ENCODE measurements around the gene CYCS. TPM values are rescaled to one million over a fixed set of nuclear protein-coding genes. Genes with fewer than 3 reads are reported as not detected.

Gene CYCS
- total RNA-seq (78.7 and 91.3 TPM in 2 replicates), polyA plus RNA-seq (129 and 155 TPM in 2 replicates)

DNA sequence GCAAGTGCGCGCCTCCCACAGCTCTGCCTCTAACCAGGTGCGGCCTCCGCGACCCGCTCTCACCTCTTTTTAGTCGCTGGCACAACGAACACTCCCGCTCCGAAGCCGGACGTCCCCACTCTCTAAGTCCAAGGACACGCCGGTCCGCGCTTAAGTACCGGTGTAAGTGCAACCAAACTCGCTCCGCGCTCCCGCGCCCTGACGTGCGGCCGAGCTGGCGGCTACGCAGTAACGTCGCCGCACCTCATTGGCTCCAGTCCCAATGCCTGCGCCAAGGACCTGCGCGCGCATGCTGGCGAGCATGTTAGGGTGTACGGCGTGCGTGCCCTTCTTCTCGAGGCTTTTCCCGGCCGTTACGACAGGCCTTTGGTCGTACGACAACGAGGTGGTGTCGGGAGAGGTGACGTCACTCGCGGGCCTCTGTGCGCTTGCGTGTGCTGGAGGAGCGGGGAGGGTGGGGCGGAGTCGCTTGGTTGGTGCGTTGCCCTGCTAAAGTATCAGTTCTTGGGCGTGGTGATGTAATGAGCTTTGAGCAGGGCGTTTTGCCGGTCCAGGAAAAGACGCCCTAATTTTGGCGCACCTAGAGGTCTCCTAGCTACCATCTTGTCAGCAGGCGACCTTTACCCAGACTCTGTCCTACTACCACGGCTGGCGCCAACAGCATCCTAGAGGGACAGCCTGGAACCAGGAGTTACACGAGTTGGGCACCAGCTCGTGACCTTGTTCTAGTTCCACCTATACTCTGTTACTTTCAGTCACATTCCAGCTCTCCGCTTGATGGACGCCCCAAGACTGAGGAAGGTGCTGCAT, at the start of gene CYCS:
TSS of gene CYCS (minus strand) at position 124 of the 810 bp plus-strand sequence. CDS start 1,141 bp downstream, outside the sequence.
- peak; percentile 100 for DNase-seq (ENCODE audit: low spot score)
- TF ChIP-seq EZH2phosphoT487 (IDR thresholded peaks at IDR 0.05; ENCODE audit: low read depth, severe bottlenecking, unreplicated experiment) (no peak), EZH2 (IDR thresholded peaks at IDR 0.05; ENCODE audit: borderline replicate concordance) (no peak)
- TF ChIP-seq, protein P1, sequence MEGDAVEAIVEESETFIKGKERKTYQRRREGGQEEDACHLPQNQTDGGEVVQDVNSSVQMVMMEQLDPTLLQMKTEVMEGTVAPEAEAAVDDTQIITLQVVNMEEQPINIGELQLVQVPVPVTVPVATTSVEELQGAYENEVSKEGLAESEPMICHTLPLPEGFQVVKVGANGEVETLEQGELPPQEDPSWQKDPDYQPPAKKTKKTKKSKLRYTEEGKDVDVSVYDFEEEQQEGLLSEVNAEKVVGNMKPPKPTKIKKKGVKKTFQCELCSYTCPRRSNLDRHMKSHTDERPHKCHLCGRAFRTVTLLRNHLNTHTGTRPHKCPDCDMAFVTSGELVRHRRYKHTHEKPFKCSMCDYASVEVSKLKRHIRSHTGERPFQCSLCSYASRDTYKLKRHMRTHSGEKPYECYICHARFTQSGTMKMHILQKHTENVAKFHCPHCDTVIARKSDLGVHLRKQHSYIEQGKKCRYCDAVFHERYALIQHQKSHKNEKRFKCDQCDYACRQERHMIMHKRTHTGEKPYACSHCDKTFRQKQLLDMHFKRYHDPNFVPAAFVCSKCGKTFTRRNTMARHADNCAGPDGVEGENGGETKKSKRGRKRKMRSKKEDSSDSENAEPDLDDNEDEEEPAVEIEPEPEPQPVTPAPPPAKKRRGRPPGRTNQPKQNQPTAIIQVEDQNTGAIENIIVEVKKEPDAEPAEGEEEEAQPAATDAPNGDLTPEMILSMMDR (IDR thresholded peaks at IDR 0.05; ENCODE audit: poor library complexity): no peak
- H3K4me3 ChIP-seq: peak within 1 kb of the TSS; percentile 50
- H2AFZ ChIP-seq: peak within 1 kb of the TSS; percentile 33
- H4K20me1 ChIP-seq (ENCODE audit: insufficient read depth, poor library complexity, severe bottlenecking): peaks cover 16% of the 10 kb centered on the region
- H3K27me3 ChIP-seq: no peaks in the 10 kb centered on the region
- peak within 1 kb of the TSS; percentile 92 for H3K27ac ChIP-seq
- no peaks in the 10 kb centered on the region for H3K9me2 ChIP-seq (replicated peaks; ENCODE audit: insufficient read depth)
- WGBS (ENCODE audit: low lambda C conversion rate, missing lambda C conversion rate): 1% methylated on average over 67 of the region's 67 CpGs
- no peaks in the 10 kb centered on the region for H3K36me3 ChIP-seq (replicated peaks; ENCODE audit: insufficient read depth, low read depth)
- no peaks in the 10 kb centered on the region for H3K4me1 ChIP-seq (ENCODE audit: insufficient read depth)
- peak within 1 kb of the TSS; percentile 90 for H3K4me2 ChIP-seq
- H3K9me3 ChIP-seq (ENCODE audit: low read depth): no peaks in the 10 kb centered on the region
- H3K79me2 ChIP-seq: peaks cover 27% of the 10 kb centered on the region

DNA sequence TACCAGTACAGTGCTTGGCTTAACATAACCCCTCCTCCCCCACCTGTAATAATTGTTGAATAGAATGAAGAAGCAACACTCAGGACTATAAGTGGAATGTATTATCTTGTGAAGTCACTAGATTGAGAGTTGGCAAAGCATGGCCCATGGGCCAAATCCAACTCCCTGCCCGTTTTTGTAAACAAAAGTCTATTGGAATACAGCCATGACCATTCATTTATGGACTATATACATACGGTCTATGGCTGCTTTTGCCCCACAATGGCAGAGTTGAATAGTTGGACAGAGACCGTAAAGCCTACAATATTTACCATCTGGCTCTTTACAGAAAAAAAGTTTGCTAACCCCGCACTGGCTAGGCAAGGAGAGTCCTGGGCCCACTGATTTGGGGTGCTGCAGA, 48.1 kb upstream of the CYCS start:
- no peak overlapping the region for H3K4me2 ChIP-seq
- H3K27ac ChIP-seq: no peak overlapping the region
- 72% methylated on average over 4 of the region's 4 CpGs for WGBS (ENCODE audit: low lambda C conversion rate, missing lambda C conversion rate)
- H3K9me3 ChIP-seq (ENCODE audit: low read depth): no peaks in the 10 kb centered on the region
- TF ChIP-seq EZH2phosphoT487 (IDR thresholded peaks at IDR 0.05; ENCODE audit: low read depth, severe bottlenecking, unreplicated experiment) (no peak), EZH2 (IDR thresholded peaks at IDR 0.05; ENCODE audit: borderline replicate concordance) (no peak)
- TF ChIP-seq, protein P1 (IDR thresholded peaks at IDR 0.05; ENCODE audit: poor library complexity): no peak
- no peak overlapping the region for H2AFZ ChIP-seq
- H3K36me3 ChIP-seq (replicated peaks; ENCODE audit: insufficient read depth, low read depth): no peaks in the 10 kb centered on the region
- DNase-seq (ENCODE audit: low spot score): no peak
- no peaks in the 10 kb centered on the region for H3K27me3 ChIP-seq
- peaks cover 11% of the 10 kb centered on the region for H3K4me1 ChIP-seq (ENCODE audit: insufficient read depth)
- H3K9me2 ChIP-seq (replicated peaks; ENCODE audit: insufficient read depth): no peaks in the 10 kb centered on the region
- H3K79me2 ChIP-seq: no peaks in the 10 kb centered on the region
- H3K4me3 ChIP-seq: no peak overlapping the region
- H4K20me1 ChIP-seq (ENCODE audit: insufficient read depth, poor library complexity, severe bottlenecking): no peaks in the 10 kb centered on the region

DNA sequence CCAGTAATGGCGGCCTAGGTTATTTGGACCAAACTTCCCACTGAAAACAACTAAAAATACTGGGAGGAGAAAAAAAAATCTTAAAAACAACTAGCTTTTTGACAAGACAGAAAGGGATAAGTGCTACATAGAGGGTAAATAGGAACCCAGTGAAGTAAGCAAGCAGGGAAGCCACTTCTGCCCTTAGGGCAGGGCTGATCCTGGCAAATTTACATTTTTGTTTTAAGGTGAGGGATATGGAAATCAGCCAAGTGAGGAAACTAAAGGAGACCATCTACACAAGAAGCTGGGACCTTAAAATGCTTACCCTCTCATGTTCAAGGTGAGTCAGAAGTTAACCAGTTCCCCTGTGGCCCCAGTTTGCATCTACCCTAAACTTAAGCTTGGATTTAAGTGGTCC, 46.5 kb upstream of the CYCS start:
- Histone ChIP-seq H3K9me3 (ENCODE audit: low read depth) (no peaks in the 10 kb centered on the region), H3K36me3 (replicated peaks; ENCODE audit: insufficient read depth, low read depth) (no peaks in the 10 kb centered on the region), H3K4me2 (no peak overlapping the region), H3K27me3 (no peaks in the 10 kb centered on the region), H3K4me1 (ENCODE audit: insufficient read depth) (peaks cover 11% of the 10 kb centered on the region), H3K27ac (peak overlapping the region; percentile 6), H3K4me3 (no peak overlapping the region), H3K9me2 (replicated peaks; ENCODE audit: insufficient read depth) (no peaks in the 10 kb centered on the region), H4K20me1 (ENCODE audit: insufficient read depth, poor library complexity, severe bottlenecking) (no peaks in the 10 kb centered on the region), H3K79me2 (no peaks in the 10 kb centered on the region), H2AFZ (no peak overlapping the region)
- TF ChIP-seq EZH2 (IDR thresholded peaks at IDR 0.05; ENCODE audit: borderline replicate concordance): no peak
- no peak for TF ChIP-seq EZH2phosphoT487 (IDR thresholded peaks at IDR 0.05; ENCODE audit: low read depth, severe bottlenecking, unreplicated experiment)
- TF ChIP-seq, protein P1 (IDR thresholded peaks at IDR 0.05; ENCODE audit: poor library complexity): no peak
- WGBS (ENCODE audit: low lambda C conversion rate, missing lambda C conversion rate): 95% methylated on average over 1 of the region's 1 CpG
- no peak for DNase-seq (ENCODE audit: low spot score)

Measured in hepatocyte (in vitro differentiated cells).